IPS-18c (cell line): ENCODE measurements around the gene EIF5B.
"Not testable (repeated sequence)": the region's sequence is repeated elsewhere in the genome, so short reads cannot be mapped to it uniquely, and the experiment has no call there.

Experiments
- H3K4me3 ChIP-seq: 2 replicates; pipeline ENCODE4 v1.7.0; 2013; ENCODE audit warnings: low read depth, mild to moderate bottlenecking, low read length, moderate library complexity; ENCODE audit not compliant: insufficient read depth
- H3K9me3 ChIP-seq: one replicate; pipeline ENCODE4 v1.6.1; 2013; ENCODE audit warnings: mild to moderate bottlenecking, low read length, moderate library complexity; ENCODE audit not compliant: control insufficient read depth, insufficient read depth

EIF5B gene

DNA sequence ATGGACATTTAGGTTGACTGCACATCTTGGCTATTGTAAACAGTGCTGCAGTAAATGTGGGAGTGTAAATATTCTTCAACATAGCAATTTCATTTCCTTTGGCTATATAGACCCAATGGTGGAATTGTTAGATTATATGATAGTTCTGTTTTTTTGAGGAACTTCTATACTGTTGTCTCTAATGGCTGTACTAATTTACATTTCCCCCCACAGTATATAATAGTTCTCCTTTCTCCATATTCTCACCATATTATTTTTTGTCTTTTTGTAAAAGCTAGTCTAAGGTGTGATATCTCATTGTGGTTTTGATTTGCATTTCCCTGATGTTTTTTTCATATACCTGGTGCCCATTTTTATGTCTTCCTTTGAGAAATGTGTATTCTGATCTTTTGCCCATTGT lies 13.0 kb downstream of the EIF5B start:
- no peak overlapping the region for H3K4me3 ChIP-seq
- H3K9me3 ChIP-seq: no peaks in the 10 kb centered on the region

DNA sequence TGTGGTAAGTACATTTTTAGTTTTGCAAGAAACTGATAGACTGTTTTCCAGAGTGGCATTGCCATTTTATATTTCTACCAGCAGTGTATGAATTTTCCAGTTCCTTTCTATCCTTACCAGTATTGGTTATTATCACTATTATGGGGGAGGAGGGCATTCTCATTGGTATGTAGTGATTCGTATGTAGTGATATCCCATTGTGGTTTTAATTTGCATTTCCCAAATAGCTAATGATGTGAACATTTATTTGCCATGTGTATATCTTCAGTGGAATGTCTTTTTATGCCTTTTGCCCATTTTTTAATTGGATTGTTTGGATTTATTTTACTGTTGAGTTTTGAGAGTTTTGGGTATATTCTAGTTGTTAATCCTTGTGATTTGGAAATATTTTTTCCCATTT lies 16.9 kb downstream of the EIF5B start:
- H3K9me3 ChIP-seq: no peaks in the 10 kb centered on the region
- no peak overlapping the region for H3K4me3 ChIP-seq

DNA sequence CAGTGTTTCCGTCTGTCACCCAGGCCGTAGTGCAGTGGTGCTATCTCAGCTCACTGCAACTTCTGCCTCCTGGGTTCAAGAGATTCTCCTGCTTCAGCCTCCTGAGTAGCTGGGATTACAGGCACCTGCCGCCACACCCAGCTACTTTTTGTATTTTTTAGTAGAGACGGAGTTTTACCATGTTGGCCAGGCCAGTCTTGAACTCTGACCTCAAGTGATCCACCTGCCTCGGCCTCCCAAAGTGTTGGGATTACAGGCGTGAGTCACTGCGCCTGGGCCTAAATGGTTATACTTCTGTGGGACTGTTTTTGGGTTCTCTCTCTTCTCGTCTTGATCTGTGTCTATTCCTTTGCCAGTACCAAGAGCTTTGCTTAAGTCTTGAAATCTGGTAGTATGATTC lies 17.6 kb downstream of the EIF5B start:
- H3K9me3 ChIP-seq, H3K4me3 ChIP-seq: not testable (repeated sequence)

DNA sequence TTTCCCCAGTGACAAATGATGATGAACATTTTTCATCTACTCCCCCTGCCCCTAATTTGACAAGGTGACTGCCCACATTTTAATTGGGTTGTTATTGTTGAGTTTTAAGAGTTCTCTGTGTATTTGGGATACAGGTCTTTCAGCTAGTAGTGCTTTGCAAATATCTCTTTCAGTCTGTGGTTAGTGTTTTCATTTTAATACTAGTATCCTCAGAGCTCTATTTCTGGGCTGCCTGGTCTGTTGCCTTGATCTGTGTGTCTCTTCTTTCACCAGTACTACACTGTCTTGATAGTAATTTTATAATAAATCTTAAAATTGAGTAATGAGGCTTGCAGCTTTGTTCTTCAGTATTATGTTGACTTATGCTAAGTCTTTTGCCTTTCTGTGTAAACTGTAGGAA lies 19.7 kb downstream of the EIF5B start:
- H3K4me3 ChIP-seq: no peak overlapping the region

DNA sequence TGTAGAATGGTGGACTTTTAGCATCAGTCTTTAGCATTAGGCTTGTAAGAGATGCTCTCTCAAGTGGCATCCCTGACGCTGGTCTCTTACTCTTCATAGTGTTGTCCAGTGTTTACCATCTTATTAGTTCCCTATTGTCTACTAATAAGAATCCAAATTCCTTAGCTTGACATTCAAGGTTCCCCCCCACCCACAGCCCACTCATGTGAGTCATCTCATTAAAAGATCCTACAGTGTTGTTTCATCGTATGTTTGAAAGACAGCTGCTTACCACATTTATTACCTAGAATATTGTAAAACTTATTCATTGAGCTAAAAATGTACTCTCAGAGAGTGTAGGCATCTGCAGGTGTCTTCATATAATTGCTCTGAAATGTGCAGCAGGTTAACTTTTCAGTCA lies 28.5 kb downstream of the EIF5B start:
- Histone ChIP-seq H3K4me3 (no peak overlapping the region), H3K9me3 (no peaks in the 10 kb centered on the region)

More for the DNA sequence above, 19.7 kb downstream of the EIF5B start:
- no peaks in the 10 kb centered on the region for H3K9me3 ChIP-seq

DNA sequence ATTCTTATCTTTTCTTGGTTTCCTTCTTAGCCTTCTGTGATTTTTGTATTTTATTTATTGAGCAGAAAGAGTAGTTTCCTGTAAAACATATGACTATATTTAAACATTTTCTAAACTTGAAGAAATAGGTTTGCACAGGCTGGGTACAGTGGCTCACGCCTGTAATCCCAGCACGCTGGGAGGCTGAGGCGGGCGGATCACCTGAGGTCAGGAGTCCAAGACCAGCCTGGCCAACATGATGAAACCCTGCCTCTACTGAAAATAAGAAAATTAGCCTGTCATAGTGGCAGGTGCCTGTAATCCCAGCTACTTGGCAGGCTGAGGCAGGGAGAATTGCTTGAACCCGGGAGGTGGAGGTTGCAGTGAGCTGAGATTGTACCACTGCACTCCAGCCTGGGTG lies 31.7 kb downstream of the EIF5B start:
- H3K4me3 ChIP-seq, H3K9me3 ChIP-seq: not testable (repeated sequence)

DNA sequence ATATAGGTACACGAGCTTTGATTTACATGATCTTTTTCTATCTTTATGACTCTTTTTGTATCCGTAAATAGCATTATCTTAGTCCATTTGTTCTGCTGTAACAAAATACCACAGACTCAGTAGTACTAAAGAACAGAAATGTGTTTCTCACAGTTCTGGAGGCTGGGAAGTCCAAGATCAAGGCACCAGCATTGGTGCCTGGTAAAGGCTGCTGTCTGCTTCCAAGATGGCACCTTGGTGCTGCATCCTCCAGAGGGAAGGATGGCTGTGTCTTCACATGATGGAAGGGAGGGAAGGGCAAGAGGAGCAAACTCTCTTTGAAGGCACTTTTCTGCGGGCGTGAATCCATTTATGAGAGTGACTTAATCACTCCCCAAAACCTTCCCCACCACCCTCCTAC lies 36.0 kb downstream of the EIF5B start:
- no peaks in the 10 kb centered on the region for H3K9me3 ChIP-seq

DNA sequence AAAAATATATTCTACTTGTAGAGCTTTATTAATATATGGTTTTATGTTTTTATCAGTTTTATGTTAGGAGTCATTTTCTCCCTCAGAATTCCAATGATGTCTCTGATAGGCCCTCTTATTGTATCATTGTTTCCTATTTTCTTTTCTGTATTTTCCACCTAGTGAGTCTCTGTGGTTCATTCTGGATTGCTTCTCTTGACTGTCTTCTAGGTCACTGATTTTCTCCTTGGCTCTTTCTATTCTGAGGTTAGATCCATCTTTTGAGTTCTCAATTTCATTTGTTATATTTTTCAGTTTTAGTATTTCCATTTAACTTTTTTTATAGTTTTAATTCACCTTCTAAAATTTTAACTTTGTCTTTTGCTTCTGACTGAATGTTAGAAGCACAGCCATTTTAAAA lies 37.6 kb downstream of the EIF5B start:
- no peak overlapping the region for H3K4me3 ChIP-seq
- H3K9me3 ChIP-seq: no peaks in the 10 kb centered on the region

More for the DNA sequence above, 36.0 kb downstream of the EIF5B start:
- H3K4me3 ChIP-seq: no peak overlapping the region

DNA sequence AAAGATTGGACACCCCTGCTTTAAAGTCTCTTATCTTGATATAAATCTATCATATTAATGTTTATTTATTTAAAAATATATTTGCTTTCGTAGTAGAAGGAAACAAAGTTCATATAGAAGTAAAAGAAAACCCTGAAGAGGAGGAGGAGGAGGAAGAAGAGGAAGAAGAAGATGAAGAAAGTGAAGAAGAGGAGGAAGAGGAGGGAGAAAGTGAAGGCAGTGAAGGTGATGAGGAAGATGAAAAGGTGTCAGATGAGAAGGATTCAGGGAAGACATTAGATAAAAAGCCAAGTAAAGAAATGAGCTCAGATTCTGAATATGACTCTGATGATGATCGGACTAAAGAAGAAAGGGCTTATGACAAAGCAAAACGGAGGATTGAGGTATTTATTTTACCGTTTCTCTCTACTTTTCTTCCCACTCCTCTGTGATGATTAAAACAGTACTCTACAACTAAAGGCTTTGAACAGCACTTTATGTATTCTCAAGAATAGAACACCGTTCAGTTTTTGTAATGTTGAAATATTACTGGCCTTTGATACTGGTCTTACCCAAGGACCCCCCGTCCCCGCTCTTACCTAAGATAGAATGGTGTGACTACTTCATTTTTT lies 39.2 kb downstream of the EIF5B start:
- no peak overlapping the region for H3K4me3 ChIP-seq
- H3K9me3 ChIP-seq: no peaks in the 10 kb centered on the region

DNA sequence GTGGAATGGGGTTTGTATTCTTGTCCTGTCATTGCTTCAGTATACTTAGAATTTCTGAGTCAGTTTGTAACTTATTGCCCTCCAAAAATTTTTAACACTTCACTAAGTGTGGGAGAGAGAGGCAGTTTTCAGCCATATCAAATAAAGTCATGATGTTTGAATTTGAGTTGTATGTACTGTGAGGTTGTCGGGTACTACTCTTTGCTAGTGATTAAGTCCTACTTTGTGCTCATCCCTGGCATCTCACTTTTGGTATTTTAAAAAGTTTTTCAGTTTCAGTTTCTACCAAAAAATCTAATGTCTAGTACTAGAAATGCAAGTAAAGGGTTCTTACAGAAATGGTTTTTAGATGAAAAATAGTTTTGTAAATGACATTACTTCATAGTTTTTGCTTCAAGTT lies 40.7 kb downstream of the EIF5B start:
- no peaks in the 10 kb centered on the region for H3K9me3 ChIP-seq
- no peak overlapping the region for H3K4me3 ChIP-seq

DNA sequence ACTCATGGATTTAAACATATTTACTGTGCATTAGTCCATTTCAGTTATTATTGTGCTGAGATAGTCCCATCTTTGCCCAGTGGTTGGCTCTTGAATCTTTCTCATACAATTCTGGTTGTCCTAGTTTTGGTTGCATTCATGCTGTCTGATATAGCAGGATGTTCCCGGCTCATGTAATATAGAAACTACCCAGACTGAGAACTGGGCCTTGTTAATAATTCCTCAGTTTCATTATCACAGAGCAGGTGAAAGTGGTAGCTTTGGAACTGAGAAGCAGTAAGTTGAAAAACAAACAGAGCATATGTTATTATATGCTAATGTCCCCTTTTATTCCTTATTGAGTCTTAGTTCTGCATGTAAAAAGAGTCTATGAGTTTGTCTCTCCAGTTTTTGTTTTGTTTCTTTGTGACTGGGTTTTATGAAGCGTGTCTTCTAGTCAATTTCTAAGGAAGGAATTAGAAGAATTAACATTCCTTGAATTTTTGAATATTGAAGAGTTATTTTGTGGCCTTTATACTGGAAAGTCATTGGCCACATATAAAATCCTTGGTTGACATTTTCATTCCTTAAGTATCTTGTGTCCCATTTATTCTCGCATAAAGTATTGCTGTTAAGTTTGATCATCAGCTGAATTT lies 43.3 kb downstream of the EIF5B start:
- H3K4me3 ChIP-seq: no peak overlapping the region
- H3K9me3 ChIP-seq: no peaks in the 10 kb centered on the region

DNA sequence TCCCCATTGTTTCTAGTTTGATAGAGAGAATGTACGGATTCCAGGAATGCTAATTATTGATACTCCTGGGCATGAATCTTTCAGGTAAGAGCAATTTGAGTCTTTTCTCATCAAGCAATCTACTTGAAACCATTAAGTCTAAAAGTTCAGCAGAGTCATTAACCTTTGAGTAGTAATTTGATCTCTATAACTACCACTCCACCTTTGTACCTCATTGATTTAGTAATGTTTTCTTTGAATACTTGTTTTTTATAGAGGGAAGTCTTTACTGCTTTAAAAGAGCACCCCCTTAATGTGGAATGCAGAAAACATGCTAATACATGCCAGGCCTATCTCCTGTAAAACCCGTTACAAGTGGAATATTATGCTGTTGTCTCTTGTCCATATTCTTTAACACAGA lies 45.0 kb downstream of the EIF5B start:
- no peaks in the 10 kb centered on the region for H3K9me3 ChIP-seq

DNA sequence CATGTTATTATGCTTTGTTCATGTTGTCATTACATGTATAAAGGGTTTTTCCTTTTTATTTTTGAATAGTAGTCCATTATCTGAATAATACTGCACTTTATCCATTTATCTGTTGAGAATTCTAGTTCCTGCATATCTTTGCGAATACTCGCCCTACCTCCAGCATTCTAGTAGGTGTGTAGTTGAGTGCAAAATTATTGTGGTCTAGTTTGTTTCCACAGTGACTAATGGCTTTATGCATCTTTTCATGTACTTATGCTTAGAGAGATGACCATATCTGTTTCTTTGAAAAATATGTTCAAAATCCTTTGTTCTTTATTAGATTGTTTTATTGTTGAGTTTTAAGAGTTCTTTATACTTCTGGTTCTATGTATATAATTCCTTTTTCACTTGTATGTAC lies 48.8 kb downstream of the EIF5B start:
- no peaks in the 10 kb centered on the region for H3K9me3 ChIP-seq
- no peak overlapping the region for H3K4me3 ChIP-seq

More for the DNA sequence above, 45.0 kb downstream of the EIF5B start:
- no peak overlapping the region for H3K4me3 ChIP-seq

DNA sequence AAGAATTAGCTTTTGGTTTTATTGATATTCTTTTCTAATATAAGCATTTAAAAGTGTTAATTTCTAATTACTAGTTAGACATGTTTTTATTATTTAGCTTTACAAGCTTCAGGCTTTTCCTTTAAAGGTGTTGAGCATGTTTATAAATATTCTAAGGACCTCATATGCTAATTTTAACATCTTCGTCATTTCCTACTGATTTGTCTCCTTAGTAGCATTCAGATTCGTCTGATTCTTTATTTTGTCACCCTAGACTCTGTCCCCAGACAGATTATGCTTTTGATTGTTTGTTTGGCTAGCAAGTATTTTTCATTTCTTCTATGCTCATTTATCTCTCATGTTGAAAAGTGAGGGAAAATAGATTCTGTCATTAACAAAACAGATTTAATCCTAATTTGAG lies 51.7 kb downstream of the EIF5B start:
- H3K9me3 ChIP-seq: no peaks in the 10 kb centered on the region

DNA sequence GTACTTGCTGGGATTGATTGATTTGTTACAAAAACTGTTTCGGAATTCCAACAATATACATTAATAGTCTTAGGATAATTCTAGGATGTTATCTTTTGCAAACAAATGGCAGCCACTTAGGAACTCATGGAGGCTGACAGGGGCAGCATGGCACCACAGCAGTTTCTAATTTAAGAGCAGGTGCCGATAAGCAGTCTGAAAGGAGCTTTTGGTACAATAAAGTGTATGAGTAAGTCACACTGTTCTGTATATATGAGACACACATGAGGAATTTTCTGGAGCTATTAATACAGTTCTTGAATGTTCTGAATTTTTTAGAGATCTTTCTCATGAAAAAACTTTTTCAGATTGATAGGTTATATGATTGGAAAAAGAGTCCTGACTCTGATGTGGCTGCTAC lies 52.2 kb downstream of the EIF5B start:
- Histone ChIP-seq H3K9me3 (no peaks in the 10 kb centered on the region), H3K4me3 (no peak overlapping the region)

More for the DNA sequence above, 51.7 kb downstream of the EIF5B start:
- H3K4me3 ChIP-seq: no peak overlapping the region

DNA sequence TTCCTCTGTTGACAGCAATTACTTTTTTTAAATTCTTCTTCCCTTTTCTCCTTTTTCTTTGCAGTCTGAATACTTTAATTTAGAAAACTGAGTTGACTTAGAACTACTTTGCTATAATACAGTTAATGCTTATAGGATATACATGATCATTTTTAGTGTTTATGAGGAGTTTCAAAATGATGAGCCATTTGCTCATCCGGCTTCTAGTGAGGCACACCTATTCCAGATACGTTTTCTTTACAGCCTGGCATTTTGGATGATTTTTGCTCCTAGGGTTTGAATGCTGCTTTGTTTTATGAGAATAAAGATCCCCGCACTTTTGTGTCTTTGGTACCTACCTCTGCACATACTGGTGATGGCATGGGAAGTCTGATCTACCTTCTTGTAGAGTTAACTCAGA lies 52.8 kb downstream of the EIF5B start:
- H3K4me3 ChIP-seq: no peak overlapping the region
- no peaks in the 10 kb centered on the region for H3K9me3 ChIP-seq

DNA sequence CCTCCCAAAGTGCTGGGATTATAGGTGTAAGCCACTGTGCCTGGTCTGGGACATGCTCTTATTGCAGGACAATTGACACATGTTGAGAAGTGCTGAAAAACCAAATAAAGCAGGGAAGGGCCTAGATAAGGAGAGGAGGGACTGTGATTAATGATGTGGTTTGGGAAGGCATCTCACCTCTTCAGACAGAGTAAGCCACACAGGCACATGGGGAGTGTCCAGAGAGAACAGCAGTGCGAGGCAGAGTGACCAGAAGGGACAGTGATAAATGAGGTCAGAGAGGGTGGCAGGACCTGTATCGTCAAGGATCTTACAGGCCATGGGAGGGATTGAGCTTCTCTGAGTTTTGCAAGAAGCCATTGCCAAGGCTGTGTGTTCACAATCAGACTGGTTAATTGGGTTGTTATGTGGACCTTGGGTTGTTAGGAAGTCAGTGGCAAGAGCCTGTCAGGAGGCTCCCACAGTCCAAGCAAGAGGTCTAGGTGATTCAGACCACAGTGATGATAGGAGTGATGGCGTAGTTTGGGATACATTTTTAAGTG lies 58.5 kb downstream of the EIF5B start:
- Histone ChIP-seq H3K9me3 (no peaks in the 10 kb centered on the region), H3K4me3 (no peak overlapping the region)

DNA sequence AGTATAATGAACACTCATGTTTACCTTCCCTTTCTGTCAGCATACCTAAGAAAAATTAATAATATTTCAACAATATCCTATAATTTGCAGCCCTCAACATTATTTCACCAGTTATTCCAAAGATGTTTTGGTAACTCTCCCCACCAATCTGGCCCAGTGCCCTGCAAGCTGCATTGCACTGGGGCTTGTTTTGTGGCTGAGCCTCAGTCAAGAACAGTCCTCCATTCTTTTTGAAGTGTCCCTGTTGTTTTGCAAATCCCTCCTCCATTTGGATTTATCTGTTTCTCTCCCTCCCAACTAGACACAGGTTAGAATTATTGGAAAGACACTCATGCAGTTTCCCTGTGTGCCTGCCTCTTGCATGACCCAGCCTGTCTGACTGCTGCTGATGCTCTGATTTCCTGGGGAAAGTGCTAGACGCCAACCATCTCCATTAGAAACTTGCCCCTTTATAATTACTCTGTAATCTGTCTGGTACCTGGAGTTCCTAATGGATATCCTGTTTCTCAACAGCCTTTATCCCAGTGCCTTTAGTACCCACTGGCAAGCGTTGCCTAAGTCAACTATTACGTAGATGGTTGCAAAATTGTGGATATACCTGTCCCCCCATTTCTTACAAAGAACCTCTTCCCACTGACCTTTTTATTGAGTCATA lies 60.2 kb downstream of the EIF5B start:
- no peaks in the 10 kb centered on the region for H3K9me3 ChIP-seq

More for the DNA sequence above, 60.2 kb downstream of the EIF5B start:
- H3K4me3 ChIP-seq: no peak overlapping the region
